ENCODE measurements around the gene PAX4. TPM values are rescaled to one million over a fixed set of nuclear protein-coding genes. Genes with fewer than 3 reads are reported as not detected.
"Not testable (repeated sequence)": the region's sequence is repeated elsewhere in the genome, so short reads cannot be mapped to it uniquely, and the experiment has no call there.

PAX4 gene
- total RNA-seq, 1 experiment from 2014 or later = not detected

DNA sequence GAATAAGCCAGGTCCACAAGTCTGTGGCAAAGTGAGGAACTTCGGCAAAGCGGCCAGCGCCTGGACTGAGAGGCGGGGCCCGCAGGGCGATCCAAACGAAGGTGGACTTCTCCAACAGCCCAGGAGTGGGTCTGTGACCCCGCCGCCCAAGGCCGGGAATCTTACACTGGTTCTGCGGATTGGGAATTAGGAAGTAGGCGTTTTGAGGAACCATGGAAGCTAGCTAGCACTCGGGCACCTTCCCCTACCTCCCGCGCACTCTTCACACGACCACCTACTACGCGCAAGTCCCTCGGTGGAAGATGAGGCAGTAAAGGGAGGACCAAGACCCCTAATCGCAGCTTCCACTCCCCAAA, 30.3 kb downstream of the PAX4 start:
- Histone ChIP-seq H3K4me1 (replicated peaks) (peaks cover 31% of the 10 kb centered on the region), H3K27me3 (replicated peaks) (no peaks in the 10 kb centered on the region), H3K27ac (no peak overlapping the region), H3K4me3 (peak overlapping the region; percentile 92), H3K36me3 (peaks cover 41% of the 10 kb centered on the region), H3K9me3 (replicated peaks) (0 out of 2 replicates have a peak, but pooled peaks cover 3% of the 10 kb centered on the region)
- no peak for DNase-seq (ENCODE audit: low read depth in 1 of 2, low spot score in 2 of 2)

DNA sequence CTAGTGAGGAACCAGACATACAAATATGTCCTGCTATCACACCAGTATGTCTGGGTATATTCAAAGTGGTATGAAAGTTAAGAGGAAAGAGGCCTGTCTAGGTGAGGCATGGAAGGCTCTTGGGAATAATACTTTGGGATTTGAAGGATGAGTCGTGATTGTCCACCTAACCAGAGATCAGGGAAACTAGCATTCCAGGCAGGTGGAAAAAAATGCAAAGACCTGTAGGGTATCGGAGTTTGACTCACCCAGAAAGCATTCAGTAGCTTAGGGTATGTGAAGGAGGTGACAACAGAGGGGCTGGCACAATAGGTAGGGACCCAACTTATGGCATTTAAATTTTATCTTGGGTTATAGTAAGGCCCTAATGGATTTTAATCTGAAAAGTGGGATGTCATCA, 31.6 kb downstream of the PAX4 start:
- peaks cover 54% of the 10 kb centered on the region for H3K36me3 ChIP-seq
- H3K27ac ChIP-seq = no peak overlapping the region
- no peak overlapping the region for H3K4me3 ChIP-seq
- H3K4me1 ChIP-seq (replicated peaks) = peaks cover 31% of the 10 kb centered on the region
- H3K27me3 ChIP-seq (replicated peaks) = no peaks in the 10 kb centered on the region
- H3K9me3 ChIP-seq (replicated peaks) = 0 out of 2 replicates have a peak, but pooled peaks cover 3% of the 10 kb centered on the region
- no peak for DNase-seq (ENCODE audit: low read depth in 1 of 2, low spot score in 2 of 2)

DNA sequence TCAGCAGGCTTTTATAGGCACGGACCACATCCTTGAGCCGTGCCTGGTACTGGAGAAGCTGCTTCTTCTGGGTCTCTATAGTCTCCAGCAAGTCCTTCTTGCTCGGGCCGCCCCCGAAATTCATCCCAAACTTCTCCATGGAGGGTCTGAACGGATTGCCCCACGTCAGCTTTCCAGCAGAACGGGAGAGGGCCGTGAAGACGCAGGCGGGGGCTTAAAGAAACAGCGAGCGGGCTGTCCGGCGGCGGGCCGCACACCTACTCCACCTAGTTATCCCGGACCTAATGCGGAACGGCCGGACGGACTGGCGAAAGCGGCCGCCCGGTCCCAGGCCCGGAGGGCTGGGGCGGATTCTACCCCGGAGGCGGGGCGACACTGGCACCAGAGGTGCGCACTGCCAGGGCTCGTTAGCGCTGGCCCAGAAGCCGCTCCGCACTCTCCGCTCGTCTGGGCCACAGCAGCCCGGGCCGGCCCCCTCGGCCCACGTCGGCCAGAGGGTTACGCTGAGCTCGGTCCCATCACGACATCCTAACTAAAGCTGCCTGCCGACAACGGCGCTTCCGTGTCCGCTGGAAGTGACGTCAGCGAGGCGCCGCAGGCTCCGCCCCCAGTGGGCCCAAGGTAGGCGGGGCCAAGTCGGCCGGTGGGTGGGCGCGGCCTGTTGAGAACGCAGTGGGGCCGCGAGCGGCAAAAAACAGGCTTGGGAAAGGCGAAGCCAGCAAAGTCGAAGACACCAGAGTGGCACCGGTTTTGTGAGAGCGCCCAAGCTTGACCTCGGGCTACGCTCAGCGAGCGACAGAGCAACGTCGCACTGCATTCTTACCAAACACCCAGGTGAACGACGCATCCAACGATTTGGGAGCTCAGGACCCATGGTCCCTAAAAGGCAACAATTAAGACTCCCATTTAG, 32.6 kb downstream of the PAX4 start, which contains the start of gene GCC1:
Gene GCC1 (minus strand): TSS at position 553 of the 910 bp plus-strand sequence. CDS start 414 bp downstream, at position 139.
- H3K36me3 ChIP-seq = peaks cover 55% of the 10 kb centered on the region
- no peaks in the 10 kb centered on the region for H3K27me3 ChIP-seq (replicated peaks)
- DNase-seq (ENCODE audit: low read depth in 1 of 2, low spot score in 2 of 2) = peak; percentile 81 to 89
- H3K4me1 ChIP-seq (replicated peaks) = peaks cover 31% of the 10 kb centered on the region
- H3K9me3 ChIP-seq (replicated peaks) = 0 out of 2 replicates have a peak, but pooled peaks cover 3% of the 10 kb centered on the region
- peak within 1 kb of the TSS; percentile 88 for H3K4me3 ChIP-seq
- peak within 1 kb of the TSS; percentile 65 for H3K27ac ChIP-seq

DNA sequence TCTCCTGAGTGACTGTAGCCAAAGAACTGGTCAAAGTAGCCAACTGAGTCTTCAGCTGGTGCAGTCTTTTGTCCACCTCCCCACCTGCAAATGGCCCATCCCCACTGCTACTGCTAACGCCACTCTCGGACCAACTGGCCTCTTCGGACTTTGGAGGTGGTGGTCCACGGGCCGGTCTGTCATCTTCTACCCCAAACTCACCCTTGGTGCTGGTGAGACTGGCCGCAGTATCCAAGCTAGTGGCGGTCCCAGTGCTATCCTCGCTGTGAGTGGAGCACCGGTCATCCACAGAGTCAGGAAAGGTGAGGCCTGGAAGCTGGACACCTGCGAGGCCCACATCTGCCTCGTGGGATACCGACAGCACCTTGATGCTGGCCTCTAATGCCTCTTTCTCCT, 33.3 kb downstream of the PAX4 start:
- Histone ChIP-seq H3K36me3 (peaks cover 57% of the 10 kb centered on the region), H3K27me3 (replicated peaks) (no peaks in the 10 kb centered on the region), H3K27ac (no peak overlapping the region), H3K4me3 (peak overlapping the region; percentile 88), H3K9me3 (replicated peaks) (0 out of 2 replicates have a peak, but pooled peaks cover 3% of the 10 kb centered on the region), H3K4me1 (replicated peaks) (peaks cover 31% of the 10 kb centered on the region)
- DNase-seq (ENCODE audit: low read depth in 1 of 2, low spot score in 2 of 2) = no peak

DNA sequence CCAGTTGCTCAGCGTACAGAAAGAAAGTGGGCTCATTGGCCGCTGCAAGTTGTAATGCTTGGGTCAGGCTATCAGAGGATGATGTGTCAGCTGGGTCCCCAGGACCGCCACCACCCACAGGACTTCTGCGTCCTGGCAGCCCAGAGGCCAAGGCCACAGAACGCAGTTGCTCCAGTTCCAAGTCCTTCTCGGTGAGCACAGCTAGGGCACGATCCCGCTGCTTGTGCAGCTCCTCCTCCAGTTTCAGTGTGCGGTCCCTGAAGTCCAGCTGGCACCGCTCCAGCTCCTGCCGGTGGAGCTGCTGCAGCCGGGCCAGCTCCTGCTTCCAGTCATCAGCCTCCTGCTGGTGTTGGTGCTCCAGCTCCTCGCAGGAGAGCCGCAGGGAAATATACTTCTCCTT, 35.6 kb downstream of the PAX4 start:
- Histone ChIP-seq H3K27me3 (replicated peaks) (no peaks in the 10 kb centered on the region), H3K27ac (no peak overlapping the region), H3K4me1 (replicated peaks) (peaks cover 23% of the 10 kb centered on the region), H3K4me3 (no peak overlapping the region), H3K36me3 (peaks cover 64% of the 10 kb centered on the region), H3K9me3 (replicated peaks) (0 out of 2 replicates have a peak, but pooled peaks cover 3% of the 10 kb centered on the region)
- no peak for DNase-seq (ENCODE audit: low read depth in 1 of 2, low spot score in 2 of 2)

DNA sequence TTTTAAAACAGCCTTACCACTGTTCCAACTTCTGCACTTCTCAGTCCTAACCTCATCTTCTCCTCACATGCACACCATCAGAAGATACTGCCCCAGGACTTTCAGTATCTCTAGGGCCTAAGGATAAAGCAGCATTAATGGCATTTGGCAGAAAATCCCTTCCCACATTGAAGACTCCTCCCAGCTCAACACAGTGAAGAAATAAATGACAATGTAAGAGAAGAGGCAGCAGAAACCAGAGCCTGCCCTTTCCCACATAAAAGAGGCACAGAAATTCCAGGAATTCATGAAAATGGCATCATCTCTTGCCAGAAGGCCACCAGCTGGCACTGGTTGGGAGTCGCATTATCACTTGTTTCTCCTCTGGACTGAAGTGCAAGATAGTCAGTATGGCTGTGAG, 36.2 kb downstream of the PAX4 start:
- Histone ChIP-seq H3K4me3 (no peak overlapping the region), H3K9me3 (replicated peaks) (0 out of 2 replicates have a peak, but pooled peaks cover 3% of the 10 kb centered on the region), H3K4me1 (replicated peaks) (peaks cover 23% of the 10 kb centered on the region), H3K36me3 (peaks cover 64% of the 10 kb centered on the region), H3K27ac (no peak overlapping the region), H3K27me3 (replicated peaks) (no peaks in the 10 kb centered on the region)
- DNase-seq (ENCODE audit: low read depth in 1 of 2, low spot score in 2 of 2) = peak in 1 of 2 experiments; percentile 19

DNA sequence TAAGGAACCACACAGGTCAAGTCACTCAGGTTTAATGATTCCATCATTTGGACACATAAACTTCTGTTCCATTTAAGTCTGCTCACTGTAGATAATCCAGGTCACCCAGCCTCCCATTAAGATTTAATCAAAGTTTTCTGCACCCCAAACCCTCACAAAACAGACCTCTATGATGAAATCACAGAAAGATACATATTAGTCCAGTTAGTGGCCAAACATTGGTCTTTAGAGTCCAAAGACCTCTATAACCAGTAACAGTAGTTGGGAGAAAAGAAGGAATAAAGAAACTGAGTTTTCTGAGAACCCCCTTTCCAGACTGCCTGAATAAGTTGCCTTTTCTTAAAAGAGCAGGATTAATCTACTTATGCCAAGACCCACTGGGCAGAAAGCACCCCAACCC, 37.3 kb downstream of the PAX4 start:
- H3K9me3 ChIP-seq (replicated peaks) = 0 out of 2 replicates have a peak, but pooled peaks cover 2% of the 10 kb centered on the region
- peaks cover 64% of the 10 kb centered on the region for H3K36me3 ChIP-seq
- H3K4me1 ChIP-seq (replicated peaks) = peaks cover 20% of the 10 kb centered on the region
- H3K27ac ChIP-seq = no peak overlapping the region
- DNase-seq (ENCODE audit: low read depth in 1 of 2, low spot score in 2 of 2) = no peak
- no peaks in the 10 kb centered on the region for H3K27me3 ChIP-seq (replicated peaks)
- no peak overlapping the region for H3K4me3 ChIP-seq

DNA sequence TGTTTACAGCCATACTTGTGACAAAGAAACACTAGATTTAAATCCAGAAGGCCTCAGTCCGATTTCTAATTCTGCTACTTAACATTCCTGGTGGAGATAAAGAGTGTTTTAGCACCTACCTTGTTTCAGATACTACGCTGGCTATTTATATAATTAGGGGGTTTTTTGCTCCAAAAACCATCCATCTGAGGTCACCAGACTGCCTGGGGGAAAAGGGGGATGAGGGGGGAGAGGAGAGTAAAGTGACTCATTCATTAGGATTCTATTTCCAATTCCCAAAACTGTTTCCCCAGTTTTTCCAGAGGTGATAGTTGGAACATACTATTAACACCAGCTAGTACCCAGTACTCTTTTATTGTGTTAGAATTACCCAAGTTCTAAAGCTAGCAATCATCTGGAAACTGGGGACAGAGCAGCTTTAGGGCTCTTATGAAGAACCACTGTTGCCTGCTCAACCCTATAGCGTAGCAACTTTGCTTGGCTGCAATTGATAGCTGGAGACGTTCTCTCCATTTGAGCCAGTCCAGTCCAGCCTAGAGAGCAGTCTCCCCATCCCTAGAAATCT, 39.1 kb downstream of the PAX4 start:
- H3K9me3 ChIP-seq (replicated peaks) = no peaks in the 10 kb centered on the region
- peaks cover 54% of the 10 kb centered on the region for H3K36me3 ChIP-seq
- H3K4me3 ChIP-seq = no peak overlapping the region
- no peak for DNase-seq (ENCODE audit: low read depth in 1 of 2, low spot score in 2 of 2)
- H3K4me1 ChIP-seq (replicated peaks) = peaks cover 6% of the 10 kb centered on the region
- no peak overlapping the region for H3K27ac ChIP-seq
- H3K27me3 ChIP-seq (replicated peaks) = no peaks in the 10 kb centered on the region

DNA sequence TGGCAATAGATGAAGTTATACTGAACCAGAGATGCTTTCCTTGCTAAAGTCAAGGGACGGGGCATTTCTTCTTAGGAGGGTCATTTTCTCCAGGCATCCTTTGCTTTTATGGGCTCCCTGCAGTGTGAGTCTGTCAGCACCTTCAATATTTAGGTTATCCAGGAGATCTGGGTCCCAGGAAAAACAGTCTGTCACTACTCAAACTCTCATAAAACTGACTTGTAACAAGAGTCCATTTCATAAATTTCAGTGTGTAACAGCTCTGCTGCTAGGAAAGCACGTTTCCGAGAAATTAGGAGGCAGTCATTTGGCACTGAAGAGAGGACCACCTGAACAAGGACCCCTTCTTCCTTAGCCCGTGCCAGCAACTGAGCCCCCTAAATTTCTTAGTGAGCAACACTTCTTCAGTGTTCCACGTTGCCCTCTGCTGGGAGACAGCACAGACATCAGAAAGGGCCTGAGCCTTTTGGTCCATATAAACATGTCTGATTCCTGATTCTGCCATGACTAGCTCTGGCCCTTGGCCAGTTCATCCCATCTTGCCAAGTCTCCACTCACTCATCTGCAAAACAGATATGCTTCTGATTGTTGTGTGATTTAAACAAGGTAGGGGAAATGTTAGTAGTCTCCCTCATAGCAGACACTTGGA, 39.8 kb downstream of the PAX4 start:
- no peak for DNase-seq (ENCODE audit: low read depth in 1 of 2, low spot score in 2 of 2)
- Histone ChIP-seq H3K4me3 (no peak overlapping the region), H3K36me3 (peaks cover 48% of the 10 kb centered on the region), H3K9me3 (replicated peaks) (no peaks in the 10 kb centered on the region), H3K4me1 (replicated peaks) (peaks cover 3% of the 10 kb centered on the region; the same call in 1 of the 2 replicates), H3K27me3 (replicated peaks) (no peaks in the 10 kb centered on the region), H3K27ac (no peak overlapping the region)

DNA sequence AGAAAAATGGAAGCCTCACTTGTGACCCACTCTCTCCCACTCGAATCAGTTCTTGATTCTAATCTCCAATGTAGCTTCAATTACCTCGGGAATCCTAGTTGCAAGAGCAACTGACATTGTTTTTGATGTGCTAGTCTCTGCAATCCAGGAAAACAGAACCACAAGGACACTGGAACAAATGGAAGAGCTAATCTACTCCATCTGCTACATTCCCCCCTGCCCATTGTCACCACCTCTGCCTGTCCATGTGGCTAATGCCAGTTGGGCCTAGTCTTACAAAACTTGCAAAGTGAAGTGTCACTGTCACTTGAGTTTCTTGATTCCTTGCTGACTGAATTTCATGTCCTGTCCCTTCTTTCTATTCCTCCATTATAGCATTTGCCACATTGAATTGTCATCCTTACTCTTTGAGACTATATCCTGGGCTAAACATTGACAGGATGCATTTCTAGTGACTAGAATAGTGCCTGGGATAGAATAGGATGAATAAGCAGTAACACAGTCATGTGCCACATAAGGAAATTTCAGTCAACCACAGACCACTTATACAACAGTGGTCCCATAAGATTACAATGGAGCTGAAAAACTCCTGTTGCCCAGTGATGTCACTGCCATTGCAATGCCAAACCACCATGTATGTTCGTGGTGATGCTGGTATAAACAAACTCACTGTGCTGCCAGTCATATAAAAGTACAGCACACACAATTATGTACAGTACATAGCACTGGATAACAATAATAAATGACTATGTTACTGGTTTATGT, 46.0 kb downstream of the PAX4 start:
- Histone ChIP-seq H3K9me3 (replicated peaks) (no peaks in the 10 kb centered on the region), H3K4me3 (no peak overlapping the region), H3K27ac (no peak overlapping the region), H3K4me1 (replicated peaks) (peaks cover 10% of the 10 kb centered on the region), H3K36me3 (no peaks in the 10 kb centered on the region), H3K27me3 (replicated peaks) (no peaks in the 10 kb centered on the region)
- peak in 1 of 2 experiments; percentile 34 for DNase-seq (ENCODE audit: low read depth in 1 of 2, low spot score in 2 of 2)

DNA sequence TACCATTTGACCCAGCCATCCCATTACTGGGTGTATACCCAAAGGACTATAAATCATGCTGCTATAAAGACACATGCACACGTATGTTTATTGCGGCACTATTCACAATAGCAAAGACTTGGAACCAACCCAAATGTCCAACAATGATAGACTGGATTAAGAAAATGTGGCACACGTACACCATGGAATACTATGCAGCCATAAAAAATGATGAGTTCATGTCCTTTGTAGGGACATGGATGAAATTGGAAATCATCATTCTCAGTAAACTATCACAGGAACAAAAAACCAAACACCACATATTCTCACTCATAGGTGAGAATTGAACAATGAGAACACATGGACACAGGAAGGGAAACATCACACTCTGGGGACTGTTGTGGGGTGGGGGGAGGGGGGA, 49.9 kb downstream of the PAX4 start:
- H3K27ac ChIP-seq; H3K4me3 ChIP-seq; H3K36me3 ChIP-seq; DNase-seq (ENCODE audit: low read depth in 1 of 2, low spot score in 2 of 2); H3K4me1 ChIP-seq (replicated peaks); H3K27me3 ChIP-seq (replicated peaks); H3K9me3 ChIP-seq (replicated peaks): not testable (repeated sequence)

DNA sequence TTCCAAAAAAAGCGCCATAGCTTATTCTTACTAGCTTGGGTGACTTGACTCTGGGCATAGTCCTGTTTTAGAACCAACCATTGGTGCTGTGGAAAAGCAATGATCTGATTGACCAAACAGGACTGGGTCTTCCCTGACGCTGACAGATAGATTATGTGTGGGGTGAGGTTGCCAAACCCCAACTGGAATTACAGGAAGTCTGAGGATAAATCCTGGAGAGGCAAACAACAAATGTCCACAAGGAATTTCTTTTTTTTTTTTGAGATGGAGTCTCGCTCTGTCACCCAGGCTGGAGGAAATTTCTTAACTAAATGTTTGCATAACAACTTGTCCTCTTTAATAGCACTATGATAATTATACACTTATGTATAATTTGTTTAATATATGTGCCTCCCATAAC, 51.7 kb downstream of the PAX4 start:
- H3K27me3 ChIP-seq (replicated peaks) = no peaks in the 10 kb centered on the region
- no peak overlapping the region for H3K4me3 ChIP-seq
- H3K36me3 ChIP-seq = no peaks in the 10 kb centered on the region
- no peak for DNase-seq (ENCODE audit: low read depth in 1 of 2, low spot score in 2 of 2)
- H3K4me1 ChIP-seq (replicated peaks) = no peaks in the 10 kb centered on the region
- no peaks in the 10 kb centered on the region for H3K9me3 ChIP-seq (replicated peaks)
- no peak overlapping the region for H3K27ac ChIP-seq

All from SJSA1 (cell line).